ENCODE results near the gene IREB2.
"Not testable (repeated sequence)": the region's sequence is repeated elsewhere in the genome, so short reads cannot be mapped to it uniquely, and the experiment has no call there.

The IREB2 gene

GRCh38 chr15:78455749-78456148 lies 17.7 kb downstream of the IREB2 start:
- Histone ChIP-seq H3K27ac (peak overlapping the region in 10 of 21 experiments; percentile 10 to 59 (median 40)), H3K4me3 (no peak overlapping the region)

DNA sequence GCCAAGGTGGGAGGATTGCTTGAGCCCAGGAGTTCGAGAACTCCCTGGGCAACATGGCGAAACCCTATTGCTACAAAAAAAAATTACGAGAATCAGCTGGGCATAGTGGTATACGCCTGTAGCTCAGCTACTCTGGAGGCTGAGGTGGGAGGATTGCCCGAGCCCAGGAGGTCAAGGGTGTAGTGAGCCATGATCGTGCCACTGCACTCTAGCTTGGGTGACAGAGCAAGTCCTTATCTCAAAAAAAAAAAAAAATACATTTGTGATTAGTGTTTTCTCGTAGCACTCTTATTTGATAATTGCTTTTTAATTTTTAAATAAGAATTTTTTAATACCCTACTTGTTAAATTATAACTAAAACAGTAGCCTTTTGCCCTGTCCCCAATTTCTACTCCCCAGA lies 18.4 kb downstream of the IREB2 start:
- Histone ChIP-seq H3K27ac (peak overlapping the region in 5 of 21 experiments; percentile 29 to 59 (median 43)), H3K4me3 (no peak overlapping the region)

DNA sequence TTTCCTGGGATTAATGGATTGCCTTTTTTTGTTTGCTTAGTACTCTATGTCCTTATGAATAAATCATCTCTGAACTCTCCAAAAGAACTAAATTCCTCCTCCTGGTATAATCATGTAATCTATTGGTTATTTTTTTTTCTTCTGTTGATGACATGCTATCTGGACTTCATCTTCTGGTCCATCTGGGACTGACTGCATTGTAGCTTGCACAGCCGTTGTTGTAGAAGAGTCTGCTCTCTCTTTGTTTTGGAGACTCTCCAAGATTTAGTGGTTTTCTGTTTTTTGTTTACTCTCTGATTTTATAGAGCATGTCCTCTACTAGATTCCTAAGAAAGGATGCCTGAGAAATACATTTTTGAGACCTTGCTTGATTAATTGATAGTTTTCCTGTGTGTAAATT lies 19.1 kb downstream of the IREB2 start:
- Histone ChIP-seq H3K27ac (peak overlapping the region in 3 of 21 experiments; percentile 3 to 43 (median 34)), H3K4me3 (no peak overlapping the region)

- Histone ChIP-seq H3K4me3 (no peak overlapping the region), H3K27ac (peak overlapping the region in 3 of 21 experiments; percentile 4 to 41 (median 25))
Observed at GRCh38 chr15:78460737-78461136, 22.7 kb downstream of the IREB2 start.

DNA sequence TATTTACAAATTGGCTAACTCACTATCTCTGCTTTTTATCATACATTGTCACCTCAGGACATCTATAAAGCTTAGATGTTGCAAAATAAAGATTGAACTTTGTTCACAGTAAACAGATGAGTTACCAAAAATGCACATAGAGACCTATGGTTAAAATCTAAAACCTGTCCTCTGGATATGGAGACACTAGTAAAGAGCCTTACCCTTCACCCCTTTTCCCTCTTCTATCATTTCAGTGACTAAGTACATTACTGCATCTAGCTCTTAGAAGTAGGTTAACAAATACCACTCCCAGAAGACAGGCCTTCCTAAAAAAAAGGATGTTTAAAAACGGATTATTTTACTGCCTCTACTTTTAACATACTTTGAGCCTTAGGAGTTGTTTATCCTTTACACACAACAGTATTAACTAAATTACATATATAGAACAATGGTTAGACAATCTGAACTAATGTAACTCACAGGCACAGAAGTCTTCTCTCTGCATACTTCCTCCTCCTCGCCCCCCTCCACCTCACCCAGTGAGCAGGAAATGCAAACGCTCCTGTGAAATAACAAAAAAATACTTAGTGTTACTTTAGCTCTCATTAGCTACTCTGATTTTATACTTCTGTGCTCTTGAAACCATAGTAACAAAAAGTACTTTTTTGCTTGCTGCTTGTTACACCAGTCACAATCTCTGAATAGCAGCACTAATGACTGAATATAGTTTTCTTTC lies 23.3 kb downstream of the IREB2 start:
- H3K27ac ChIP-seq: peak overlapping the region in 4 of 21 experiments; percentile 4 to 25 (median 16)
- H3K4me3 ChIP-seq: no peak overlapping the region

GRCh38 chr15:78469031-78469430 lies 31.0 kb downstream of the IREB2 start:
- no peak overlapping the region for H3K27ac ChIP-seq

DNA sequence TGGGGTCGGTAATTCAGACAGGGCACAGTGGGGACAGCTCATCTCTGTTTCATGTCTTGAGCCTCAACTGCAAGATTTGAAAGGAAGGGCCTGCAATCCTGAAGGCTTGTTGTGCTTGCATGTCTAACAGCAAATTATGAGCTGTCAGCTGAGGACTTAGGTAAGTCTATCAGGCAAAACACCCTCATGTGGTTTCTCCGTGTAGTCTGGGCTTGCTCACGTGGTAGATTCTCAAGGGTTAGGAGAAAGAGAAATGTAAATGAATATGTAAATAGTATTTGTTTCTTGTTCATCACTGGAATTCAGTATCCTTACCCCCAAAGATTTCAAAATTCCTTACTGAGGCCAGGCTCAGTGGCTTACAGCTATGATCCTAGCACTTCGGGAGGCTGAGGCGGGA lies 39.3 kb downstream of the IREB2 start:
- no peak overlapping the region for H3K4me3 ChIP-seq
- no peak overlapping the region for H3K27ac ChIP-seq

More at GRCh38 chr15:78469031-78469430, 31.0 kb downstream of the IREB2 start:
- H3K4me3 ChIP-seq: no peak overlapping the region

- no peak overlapping the region for H3K4me3 ChIP-seq
- H3K27ac ChIP-seq: no peak overlapping the region
Observed at GRCh38 chr15:78479650-78480049, 41.6 kb downstream of the IREB2 start.

DNA sequence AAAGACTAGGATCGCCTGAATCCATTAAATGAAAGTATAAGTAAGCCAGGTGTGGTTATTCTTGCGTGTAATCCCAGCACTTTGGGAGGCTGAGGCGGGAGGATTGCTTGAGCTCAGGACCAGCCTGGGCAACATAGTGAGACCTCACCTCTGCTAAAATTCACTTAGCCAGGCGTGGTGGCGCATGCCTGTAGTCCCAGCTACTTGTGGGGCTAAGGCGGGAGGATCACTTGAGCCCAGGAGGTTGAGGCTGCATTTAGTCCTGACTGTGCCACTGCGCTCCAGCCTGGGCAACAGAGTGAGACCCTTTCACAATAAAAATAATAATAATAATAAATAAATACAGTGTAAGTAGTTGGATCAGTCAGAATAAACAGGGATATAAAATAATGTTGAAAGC lies 43.9 kb downstream of the IREB2 start:
- Histone ChIP-seq H3K27ac (no peak overlapping the region), H3K4me3 (no peak overlapping the region)

DNA sequence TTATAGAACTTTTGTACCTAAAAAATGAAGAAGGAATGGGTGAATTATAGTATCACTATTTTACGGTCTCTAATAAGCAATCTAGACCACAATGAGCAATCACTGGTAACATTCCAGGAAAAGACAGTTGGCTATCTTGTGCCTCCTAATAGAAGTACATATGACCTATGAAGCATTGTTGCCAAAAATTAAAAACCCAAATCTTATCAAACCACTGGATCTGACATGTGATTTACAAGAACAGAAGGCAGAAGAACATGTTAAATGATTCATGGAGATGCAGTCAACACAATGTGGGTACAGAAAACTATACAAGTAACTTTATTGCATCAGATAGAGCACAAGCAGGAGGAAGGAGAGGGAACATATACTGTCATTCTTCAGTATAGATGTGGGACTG lies 54.9 kb downstream of the IREB2 start:
- peak overlapping the region in 1 of 21 experiments; percentile 50 for H3K27ac ChIP-seq
- no peak overlapping the region for H3K4me3 ChIP-seq

GRCh38 chr15:78501857-78502256 lies 63.8 kb downstream of the IREB2 start:
- Histone ChIP-seq H3K27ac (no peak overlapping the region), H3K4me3 (no peak overlapping the region)

DNA sequence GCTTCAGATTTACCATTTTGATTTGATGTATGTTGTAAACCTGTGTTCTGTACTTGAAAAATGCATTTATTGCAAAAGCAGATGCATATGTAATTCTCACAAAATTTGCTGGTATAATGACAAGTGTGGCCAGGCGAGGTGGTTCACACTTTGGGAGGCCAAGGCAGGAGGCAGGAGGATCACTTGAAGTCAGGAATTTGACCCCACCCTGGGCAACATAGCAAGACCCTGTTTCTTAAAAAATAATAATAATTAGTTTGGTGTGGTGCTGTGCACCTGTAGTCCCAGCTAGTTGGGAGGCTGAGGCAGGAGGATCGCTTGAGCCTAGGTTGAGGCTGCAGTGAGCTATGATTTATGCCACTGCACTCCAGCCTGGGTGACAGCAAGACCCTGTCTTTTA lies 64.6 kb downstream of the IREB2 start:
- H3K27ac ChIP-seq: no peak overlapping the region
- H3K4me3 ChIP-seq: no peak overlapping the region

- Histone ChIP-seq H3K4me3 (peak within 1 kb of the TSS; percentile 60 to 79 (median 65)), H3K27ac (peak within 1 kb of the TSS in 12 of 21 experiments; percentile 12 to 75 (median 42))
Observed at GRCh38 chr15:78506971-78507830, 69.2 kb downstream of the IREB2 start, which contains the start of gene HYKK. Gene HYKK, plus strand, starts transcription at chr15:78507577. Its CDS starts 5,512 bp downstream, at chr15:78513089.

GRCh38 chr15:78507831-78508160 lies 69.8 kb downstream of the IREB2 start:
- H3K4me3 ChIP-seq: peak overlapping the region; percentile 60 to 79 (median 65)
- peak overlapping the region in 11 of 21 experiments; percentile 12 to 75 (median 40) for H3K27ac ChIP-seq

- peak overlapping the region in 6 of 7 experiments; percentile 60 to 70 (median 64) for H3K4me3 ChIP-seq
- peak overlapping the region in 3 of 21 experiments; percentile 69 to 75 (median 73) for H3K27ac ChIP-seq
Observed at GRCh38 chr15:78508272-78508671, 70.3 kb downstream of the IREB2 start.

GRCh38 chr15:78509726-78510312 lies 71.8 kb downstream of the IREB2 start:
- H3K4me3 ChIP-seq: no peak overlapping the region
- H3K27ac ChIP-seq: no peak overlapping the region

DNA sequence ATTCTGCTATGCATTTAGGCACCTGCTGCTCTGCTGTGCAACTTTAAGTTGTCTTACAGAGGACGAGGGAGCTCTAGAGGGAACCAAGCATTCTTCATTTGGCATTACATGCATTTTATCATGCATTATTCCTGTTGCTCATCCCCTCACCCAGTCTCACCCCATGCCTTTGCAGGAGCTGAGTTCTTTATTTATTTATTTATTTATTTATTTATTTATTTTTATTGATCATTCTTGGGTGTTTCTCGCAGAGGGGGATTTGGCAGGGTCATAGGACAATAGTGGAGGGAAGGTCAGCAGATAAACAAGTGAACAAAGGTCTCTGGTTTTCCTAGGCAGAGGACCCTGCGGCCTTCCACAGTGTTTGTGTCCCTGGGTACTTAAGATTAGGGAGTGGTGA lies 82.0 kb downstream of the IREB2 start:
- H3K4me3 ChIP-seq, H3K27ac ChIP-seq: not testable (repeated sequence)

- Histone ChIP-seq H3K4me3 (no peak overlapping the region), H3K27ac (no peak overlapping the region)
Observed at GRCh38 chr15:78524230-78524629, 86.2 kb downstream of the IREB2 start.

- Histone ChIP-seq H3K27ac (no peak overlapping the region), H3K4me3 (no peak overlapping the region)
Observed at GRCh38 chr15:78527325-78527724, 89.3 kb downstream of the IREB2 start.

DNA sequence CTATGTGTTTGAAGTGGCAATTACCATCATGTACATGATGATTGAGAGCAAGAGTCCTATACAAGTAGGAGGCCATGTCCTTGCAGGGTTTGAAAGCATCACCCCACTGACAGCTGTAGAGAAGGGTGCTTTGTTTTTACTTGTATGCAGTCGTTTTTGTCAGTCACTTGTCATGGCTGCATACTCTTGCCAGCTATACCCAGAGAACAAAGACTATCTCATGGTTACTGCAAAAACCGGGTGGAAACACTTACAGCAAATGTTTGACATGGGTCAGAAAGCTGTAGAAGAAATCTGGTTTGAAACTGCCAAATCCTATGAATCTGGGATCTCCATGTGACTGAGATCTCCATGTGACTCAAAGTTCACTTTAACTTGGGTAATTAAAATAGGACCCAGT lies 95.3 kb downstream of the IREB2 start:
- Histone ChIP-seq H3K4me3 (no peak overlapping the region), H3K27ac (no peak overlapping the region)
